KMS-11 (cell line): ENCODE data around the gene EIPR1.

Experiments used
- H2AFZ ChIP-seq: fragments of 200-600 bp; sonication (generic); 2 replicates; pipeline ENCODE4 v1.6.1; 2016; ENCODE audit warnings: antibody characterized with exemption, mixed run types, low read depth
- H3K27ac ChIP-seq: fragments of 200-600 bp; sonication (generic); 2 replicates; pipeline ENCODE4 v1.6.1; 2016; ENCODE audit warnings: mild to moderate bottlenecking, mixed run types
- H3K27me3 ChIP-seq: fragments of 200-600 bp; sonication (generic); 2 replicates; pipeline ENCODE4 v1.6.1; 2017; ENCODE audit warnings: mild to moderate bottlenecking, low read depth, mixed run types, moderate library complexity; ENCODE audit not compliant: insufficient read depth
- H3K36me3 ChIP-seq: fragments of 200-600 bp; sonication (generic); 2 replicates; pipeline ENCODE4 v1.6.1; 2017; ENCODE audit warnings: mild to moderate bottlenecking, mixed run types; ENCODE audit not compliant: insufficient read depth
- H3K4me1 ChIP-seq: fragments of 200-600 bp; sonication (generic); 2 replicates; pipeline ENCODE4 v1.6.1; 2016; ENCODE audit warnings: mild to moderate bottlenecking, low read depth, mixed run types; ENCODE audit not compliant: poor library complexity, severe bottlenecking
- H3K4me2 ChIP-seq: fragments of 200-600 bp; sonication (generic); 2 replicates; pipeline ENCODE4 v1.7.0; 2016; ENCODE audit warnings: mild to moderate bottlenecking, mixed run types
- H3K4me3 ChIP-seq: fragments of 200-600 bp; sonication (generic); IDR thresholded peaks from 2 replicates; pipeline ENCODE4 v1.6.1; 2017; ENCODE audit warnings: low read depth, low read length, mixed read lengths; ENCODE audit not compliant: insufficient read depth
- H3K79me2 ChIP-seq: fragments of 200-600 bp; sonication (generic); 2 replicates; pipeline ENCODE4 v1.6.1; 2016; ENCODE audit warnings: low read depth, mixed run types; ENCODE audit not compliant: insufficient read depth
- H3K9ac ChIP-seq: fragments of 200-600 bp; sonication (generic); 2 replicates; pipeline ENCODE4 v1.6.1; 2016; ENCODE audit warnings: mild to moderate bottlenecking, mixed run types
- H4K20me1 ChIP-seq: fragments of 200-600 bp; sonication (generic); 2 replicates; pipeline ENCODE4 v1.6.1; 2016; ENCODE audit warnings: mild to moderate bottlenecking, mixed run types; ENCODE audit not compliant: insufficient read depth
- CTCF ChIP-seq: fragments of 200-600 bp; sonication (generic); conservative IDR thresholded peaks from 2 replicates; pipeline ENCODE4 v1.6.1; 2017; ENCODE audit warnings: low read depth, mild to moderate bottlenecking, antibody characterized with exemption, low read length, moderate library complexity, mixed read lengths

Gene EIPR1

GRCh38 chr2:3399829-3400228 is 22.2 kb upstream of the EIPR1 start:
- Histone ChIP-seq H3K4me3 (no peak overlapping the region), H2AFZ (no peak overlapping the region), H3K79me2 (no peaks in the 10 kb centered on the region), H3K27me3 (no peaks in the 10 kb centered on the region), H3K36me3 (no peaks in the 10 kb centered on the region), H3K27ac (no peak overlapping the region), H4K20me1 (no peaks in the 10 kb centered on the region), H3K9ac (no peak overlapping the region), H3K4me1 (no peaks in the 10 kb centered on the region), H3K4me2 (no peak overlapping the region)
- TF ChIP-seq CTCF: no peak

- Histone ChIP-seq H3K4me1 (no peaks in the 10 kb centered on the region), H3K27me3 (no peaks in the 10 kb centered on the region), H2AFZ (no peak overlapping the region), H3K27ac (no peak overlapping the region), H3K4me2 (no peak overlapping the region), H3K4me3 (no peak overlapping the region), H3K9ac (no peak overlapping the region), H3K36me3 (no peaks in the 10 kb centered on the region), H4K20me1 (no peaks in the 10 kb centered on the region), H3K79me2 (no peaks in the 10 kb centered on the region)
- TF ChIP-seq CTCF: no peak
These were observed 21.8 kb upstream of the EIPR1 start for GRCh38 chr2:3399381-3399780.

GRCh38 chr2:3398857-3399256 is 21.2 kb upstream of the EIPR1 start:
- Histone ChIP-seq H2AFZ (no peak overlapping the region), H3K27me3 (no peaks in the 10 kb centered on the region), H3K4me2 (no peak overlapping the region), H3K36me3 (no peaks in the 10 kb centered on the region), H3K79me2 (no peaks in the 10 kb centered on the region), H4K20me1 (no peaks in the 10 kb centered on the region), H3K27ac (no peak overlapping the region), H3K4me3 (no peak overlapping the region), H3K4me1 (no peaks in the 10 kb centered on the region), H3K9ac (no peak overlapping the region)
- no peak for TF ChIP-seq CTCF

GRCh38 chr2:3396920-3397559 is 19.4 kb upstream of the EIPR1 start:
- Histone ChIP-seq H2AFZ (no peak overlapping the region), H3K27me3 (no peaks in the 10 kb centered on the region), H4K20me1 (no peaks in the 10 kb centered on the region), H3K9ac (no peak overlapping the region), H3K4me2 (no peak overlapping the region), H3K36me3 (no peaks in the 10 kb centered on the region), H3K79me2 (no peaks in the 10 kb centered on the region), H3K27ac (no peak overlapping the region), H3K4me1 (no peaks in the 10 kb centered on the region), H3K4me3 (no peak overlapping the region)
- no peak for TF ChIP-seq CTCF
